GM21381 (cell line): ENCODE data around the gene ADRA1B.

Source experiments
- ATAC-seq: cut with Tn5 transposase; IDR thresholded peaks from one replicate; pipeline ENCODE4 v1.9.1; 2021; ENCODE audit warnings: mild to moderate bottlenecking, moderate library complexity; ENCODE audit not compliant: unreplicated experiment

ADRA1B gene

GRCh38 chr5:159923008-159923407 lies 6.7 kb downstream of the ADRA1B start:
- no peak for ATAC-seq

- no peak for ATAC-seq
Observed at GRCh38 chr5:159928122-159928909, 12.0 kb downstream of the ADRA1B start.

- ATAC-seq = no peak
Observed at GRCh38 chr5:159929176-159929575, 12.9 kb downstream of the ADRA1B start.

GRCh38 chr5:159933531-159934485 lies 17.5 kb downstream of the ADRA1B start:
- ATAC-seq = no peak

DNA sequence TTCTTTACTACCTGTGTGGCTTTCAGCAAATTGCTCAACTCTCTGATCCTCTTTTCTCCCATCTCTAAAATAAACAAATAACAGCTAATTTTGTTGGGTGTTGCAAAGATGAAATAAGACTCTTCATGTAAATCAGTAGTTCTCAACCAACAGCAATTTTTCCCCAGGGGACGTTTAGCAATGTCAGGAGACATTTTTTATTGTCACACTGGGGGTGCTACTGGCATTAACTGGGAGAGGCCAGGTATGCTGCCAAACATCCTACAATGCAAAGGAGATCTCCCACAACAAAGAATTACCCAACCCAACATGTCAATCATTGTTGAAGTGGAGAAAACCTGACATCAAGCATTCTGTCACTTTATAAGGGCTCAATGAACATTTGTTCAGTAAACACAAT lies 19.7 kb downstream of the ADRA1B start:
- no peak for ATAC-seq

DNA sequence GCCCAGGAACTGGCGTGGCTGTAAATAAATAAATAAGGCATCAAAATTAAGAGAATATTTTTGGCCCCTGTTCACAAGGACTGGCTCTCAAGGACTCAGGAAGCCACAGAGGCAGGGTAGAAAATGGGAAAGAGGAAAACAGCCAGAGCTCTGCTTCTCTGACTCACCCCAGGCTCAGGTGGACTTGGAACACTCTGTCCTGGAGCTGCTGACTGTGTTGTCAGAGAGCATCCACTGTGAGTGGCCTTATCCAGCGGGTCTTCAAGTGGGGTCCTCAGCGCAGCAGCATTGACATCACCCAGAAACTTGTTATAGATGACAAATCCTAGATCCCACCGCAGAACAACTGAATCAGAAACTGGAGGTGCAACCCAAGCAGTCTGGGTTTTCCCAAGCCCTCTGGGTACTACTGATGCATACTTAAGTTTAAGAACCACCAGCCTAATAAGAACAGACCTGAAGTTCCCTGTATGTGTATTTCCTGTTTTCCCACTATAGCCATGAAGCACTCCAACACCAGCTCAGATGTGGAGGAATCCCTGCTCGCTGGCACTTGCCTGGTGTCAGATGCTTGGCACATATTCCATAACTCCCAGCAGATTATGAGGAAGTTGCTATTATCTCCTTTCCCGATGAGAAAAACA lies 20.5 kb downstream of the ADRA1B start:
- no peak for ATAC-seq

DNA sequence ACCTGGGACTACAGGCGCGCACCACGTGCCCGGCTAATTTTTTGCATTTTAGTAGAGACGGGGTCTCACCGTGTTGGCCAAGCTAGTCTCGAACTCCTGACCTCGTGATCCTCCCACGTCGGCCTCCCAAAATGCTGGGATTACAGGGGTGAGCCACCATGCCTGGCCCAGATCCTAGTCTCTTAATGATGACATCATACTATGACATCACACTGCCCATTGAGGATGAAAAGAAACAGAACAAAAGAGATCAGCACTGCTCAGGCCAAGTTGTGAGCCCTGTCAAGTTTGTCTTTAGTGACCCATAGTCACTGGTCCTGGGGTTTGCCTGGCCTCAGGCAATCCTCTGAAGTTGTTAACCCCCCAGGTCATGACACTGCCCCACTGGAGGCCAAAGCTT lies 21.3 kb downstream of the ADRA1B start:
- no peak for ATAC-seq

GRCh38 chr5:159943326-159943725 lies 27.0 kb downstream of the ADRA1B start:
- no peak for ATAC-seq

DNA sequence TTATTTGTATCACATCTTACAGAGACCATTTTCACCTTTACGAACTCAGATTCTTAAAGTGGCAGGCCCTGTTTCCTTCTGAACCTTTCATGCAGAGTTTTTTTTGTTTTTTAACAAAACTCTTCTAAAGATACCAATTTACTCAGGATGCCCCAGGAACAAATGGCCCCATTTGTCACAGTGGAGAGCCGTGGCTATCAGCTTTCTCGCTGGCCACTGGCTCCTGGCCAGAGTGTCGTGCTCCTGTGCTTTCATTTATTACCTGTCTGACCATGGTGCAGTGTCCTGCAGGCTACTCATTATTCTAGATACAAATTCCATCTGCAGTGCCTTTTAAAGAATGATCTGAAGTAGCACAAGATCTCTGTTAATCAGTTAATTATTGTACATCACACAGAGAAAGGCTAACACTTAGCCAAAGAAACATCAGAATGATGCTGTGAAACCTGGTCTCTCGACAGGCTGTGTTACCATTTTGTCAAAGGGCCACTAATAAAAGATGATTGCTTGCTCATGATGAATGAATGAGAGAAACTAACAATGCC lies 27.8 kb downstream of the ADRA1B start:
- ATAC-seq = no peak

DNA sequence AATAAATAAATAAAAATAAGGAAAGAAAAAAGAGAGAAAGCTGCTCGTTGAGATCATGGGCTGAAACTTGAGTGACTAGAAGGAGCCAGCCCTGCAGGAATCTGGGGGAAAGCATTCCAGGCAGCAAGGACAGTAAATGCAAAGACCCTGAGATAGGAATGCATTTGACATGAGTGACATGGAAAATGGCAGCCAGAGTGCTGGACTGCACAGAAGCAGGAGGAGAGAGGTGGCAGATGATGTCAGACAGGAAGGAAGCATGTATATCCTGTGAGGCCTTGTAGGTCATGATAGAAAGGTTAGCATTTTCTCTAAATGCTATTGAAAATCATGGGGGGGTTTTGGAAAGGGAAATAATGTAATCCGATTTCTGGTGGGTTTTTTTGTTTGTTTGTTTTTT lies 29.1 kb downstream of the ADRA1B start:
- ATAC-seq = no peak

DNA sequence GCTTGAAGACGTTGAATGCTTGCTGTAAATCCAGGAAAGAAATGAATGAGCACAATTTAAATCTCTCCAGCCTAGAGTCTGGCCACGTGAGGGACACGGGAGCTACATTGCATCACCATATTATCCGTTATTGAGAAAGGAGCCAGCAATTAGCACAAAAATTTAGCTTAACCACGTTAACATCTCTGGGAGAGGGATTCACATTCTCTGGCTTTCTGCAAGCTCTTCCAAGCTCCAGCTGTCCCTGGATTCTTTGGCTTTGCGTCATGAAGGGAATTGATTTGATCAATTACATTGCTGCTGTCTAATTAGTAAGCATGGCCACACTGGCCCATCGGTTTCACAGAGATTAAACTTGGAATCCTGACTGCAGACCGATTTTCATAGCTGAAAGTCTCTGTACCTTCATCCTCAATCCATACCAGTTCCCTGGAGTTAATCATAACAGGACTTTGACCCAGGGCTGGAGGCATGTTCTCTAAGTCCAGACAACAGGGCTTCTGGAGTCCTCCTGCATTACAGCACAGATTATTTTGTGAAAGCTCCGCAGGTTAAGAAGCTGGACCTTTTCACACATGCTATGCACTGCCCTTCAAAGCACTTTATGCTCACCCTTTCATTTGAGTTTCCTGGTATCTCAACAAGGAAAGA lies 31.6 kb downstream of the ADRA1B start:
- no peak for ATAC-seq

GRCh38 chr5:159951387-159951786 lies 35.1 kb downstream of the ADRA1B start:
- no peak for ATAC-seq

GRCh38 chr5:159951834-159952233 lies 35.6 kb downstream of the ADRA1B start:
- ATAC-seq = no peak

- ATAC-seq = no peak
Observed at GRCh38 chr5:159953609-159954008, 37.3 kb downstream of the ADRA1B start.

GRCh38 chr5:159955056-159955624 lies 38.9 kb downstream of the ADRA1B start:
- ATAC-seq = no peak

DNA sequence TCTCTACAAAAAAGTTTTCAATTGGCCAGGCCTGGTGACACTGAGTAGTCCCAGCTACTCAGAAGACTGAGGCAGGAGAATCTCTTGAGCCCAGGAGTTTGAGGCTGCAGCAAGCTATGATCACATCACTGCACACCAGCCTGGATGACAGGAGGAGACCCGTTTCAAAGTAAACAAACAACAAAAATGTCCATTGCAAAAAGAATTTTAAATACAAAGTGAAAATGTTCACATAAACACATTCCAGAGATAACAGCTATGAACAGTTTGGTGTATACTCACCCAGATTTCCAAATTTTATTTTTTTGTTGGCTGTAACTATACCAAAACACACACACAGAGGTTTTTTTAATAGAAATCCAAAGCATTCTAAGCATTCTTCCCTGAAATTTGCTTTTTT lies 39.8 kb downstream of the ADRA1B start:
- no peak for ATAC-seq

GRCh38 chr5:159961176-159962160 lies 45.2 kb downstream of the ADRA1B start:
- no peak for ATAC-seq

GRCh38 chr5:159962214-159962613 lies 45.9 kb downstream of the ADRA1B start:
- ATAC-seq = no peak

DNA sequence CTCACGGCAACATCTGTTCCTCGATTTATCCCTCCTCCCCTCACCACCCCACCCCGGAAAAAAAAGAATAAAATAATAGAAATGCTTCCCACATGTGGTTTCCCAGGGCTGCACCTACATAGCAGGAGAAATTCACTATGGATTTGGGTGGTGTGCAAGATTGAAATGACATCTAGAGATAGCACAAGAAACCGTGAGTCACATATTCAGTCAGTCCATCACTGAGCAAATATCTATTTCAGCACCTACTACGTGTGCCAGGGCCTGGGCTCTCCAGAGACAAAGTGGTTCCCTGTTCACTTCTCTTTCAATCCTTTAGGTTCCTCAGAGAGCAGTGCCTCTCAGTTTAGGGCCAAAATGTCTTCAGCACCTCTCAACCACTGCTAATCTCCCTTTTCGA lies 47.7 kb downstream of the ADRA1B start:
- no peak for ATAC-seq
